ENCODE data around the gene LIN7B. TPM values are rescaled to one million over a fixed set of nuclear protein-coding genes. Genes with fewer than 3 reads are reported as not detected.

Gene LIN7B
- total and polyA plus RNA-seq, 4 experiments from 2014 or later = 4.4 to 18.6 (median 11.5) TPM

DNA sequence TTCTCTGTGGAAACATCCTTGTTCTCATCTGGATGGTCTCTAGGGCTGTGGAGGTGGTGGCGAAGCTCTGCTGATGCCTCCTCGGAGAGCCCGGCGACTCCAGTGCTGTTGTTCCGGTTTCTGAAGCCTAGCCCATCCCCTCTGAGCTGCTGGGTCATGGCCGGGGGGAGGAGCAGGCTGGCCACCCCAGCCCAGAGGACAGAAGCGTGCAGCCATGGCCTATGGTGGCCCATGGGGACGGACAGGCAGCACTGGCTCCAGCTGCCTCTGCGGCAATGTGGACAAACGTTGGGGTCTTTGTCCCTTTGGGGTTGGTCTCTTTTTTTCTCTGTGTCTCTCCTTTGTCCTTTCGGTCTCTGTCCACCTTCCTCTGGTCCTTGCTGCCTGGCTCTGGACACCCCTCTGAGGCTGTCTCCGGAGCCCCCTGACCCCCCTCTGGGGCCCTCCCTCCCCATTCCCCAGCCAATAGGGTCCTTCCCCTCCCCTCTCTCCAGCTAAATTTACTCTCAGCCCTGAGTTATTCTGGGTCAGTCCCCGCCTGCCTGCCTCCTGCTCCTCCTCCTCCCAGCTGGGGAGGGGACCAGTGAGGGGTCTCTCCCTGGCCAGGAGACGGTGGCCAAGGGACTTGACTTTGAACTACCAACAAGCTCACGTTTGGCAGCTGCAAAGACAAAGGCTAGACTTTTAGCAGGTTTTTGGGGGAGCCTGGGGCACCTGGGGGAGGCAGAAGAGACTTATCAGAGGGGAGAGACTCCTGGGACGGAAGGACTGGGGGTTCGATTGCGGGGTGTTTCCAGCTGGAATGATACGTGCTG is 41.0 kb downstream of the LIN7B start, which contains the start of gene HRC:
HRC (minus strand) TSS at position 392 of the 815 bp plus-strand sequence; CDS start at position 233, 159 bp downstream.
- CTCF ChIA-PET (ENCODE audit: partially characterized antibody) = interaction anchor here (1.7 kb wide), 1 partner anchor 9 kb away, joined by 5 read pairs; no protein-coding TSS in a partner anchor
- peaks cover 45 to 57% of the 10 kb centered on the region in 2 donors for H3K27me3 Mint-ChIP-seq
- H3K4me3 Mint-ChIP-seq = peak within 1 kb of the TSS in 3 of 8 donors; percentile 11 to 45 (median 24)
- H3K36me3 Mint-ChIP-seq = no peaks in the 10 kb centered on the region
- H3K9me3 Mint-ChIP-seq = peaks cover 0 to 2% (median 0%) of the 10 kb centered on the region in 8 donors
- Histone ChIP-seq H3K4me1 (ENCODE audit: insufficient read depth, low read length) (peaks cover 29% of the 10 kb centered on the region), H3K4me3 (ENCODE audit: low read length in 2 of 2) (no peak within 1 kb of the TSS), H3K36me3 (ENCODE audit: insufficient read depth, low read length) (no peaks in the 10 kb centered on the region), H3K27ac (ENCODE audit: low read depth, low read length) (no peak within 1 kb of the TSS), H3K9me3 (ENCODE audit: control insufficient read depth in 1 of 2, low read length in 2 of 2) (no peaks in the 10 kb centered on the region), H3K27me3 (ENCODE audit: insufficient read depth, low read length) (peaks cover 17% of the 10 kb centered on the region)
- H3K27ac Mint-ChIP-seq = peak within 1 kb of the TSS in 1 of 7 donors; percentile 41
- intact Hi-C loops (cut with micrococcal nuclease) = no loop called here
- peaks cover 9 to 49% (median 15%) of the 10 kb centered on the region in 4 donors for H3K4me1 Mint-ChIP-seq
- POLR2A ChIA-PET (ENCODE audit: partially characterized antibody) = no interaction called here
- no peak for DNase-seq

DNA sequence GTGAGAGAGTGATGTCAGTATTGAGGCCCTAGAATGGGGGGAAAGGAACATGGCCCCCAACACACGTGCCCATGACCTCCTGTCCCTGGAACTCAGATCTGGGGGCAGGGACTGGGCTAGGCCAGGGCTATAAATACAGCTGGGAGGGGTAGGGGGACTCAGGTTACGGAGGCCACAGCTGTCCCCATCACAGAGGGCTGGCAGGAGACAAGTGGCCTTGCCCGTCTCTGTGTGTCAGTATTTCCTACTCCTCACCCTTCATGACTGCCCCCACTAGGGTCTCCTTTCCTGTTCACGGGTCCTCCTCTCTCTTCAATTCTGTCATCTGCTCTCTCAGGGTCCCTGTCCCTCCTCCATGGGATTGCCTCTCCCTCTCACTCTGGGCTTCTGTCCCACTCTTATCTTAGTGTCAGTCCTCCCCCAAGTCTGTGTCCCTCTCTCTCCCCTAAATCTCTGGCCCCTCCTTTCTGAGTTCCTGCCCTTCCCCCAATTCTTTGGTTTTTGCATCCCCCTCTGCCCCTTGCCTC is 41.7 kb downstream of the LIN7B start:
- H3K9me3 ChIP-seq (ENCODE audit: control insufficient read depth in 1 of 2, low read length in 2 of 2) = no peaks in the 10 kb centered on the region
- H3K4me3 Mint-ChIP-seq = peak overlapping the region in 2 of 8 donors; percentile 5 to 24
- H3K27me3 ChIP-seq (ENCODE audit: insufficient read depth, low read length) = peaks cover 12% of the 10 kb centered on the region
- DNase-seq = no peak
- no peak overlapping the region for H3K27ac Mint-ChIP-seq
- H3K27ac ChIP-seq (ENCODE audit: low read depth, low read length) = no peak overlapping the region
- ChIA-PET POLR2A (ENCODE audit: partially characterized antibody) (no interaction called here), CTCF (ENCODE audit: partially characterized antibody) (interaction anchor here (1.7 kb wide), 1 partner anchor 9 kb away, joined by 5 read pairs; no protein-coding TSS in a partner anchor)
- no peaks in the 10 kb centered on the region for H3K36me3 Mint-ChIP-seq
- no peaks in the 10 kb centered on the region for H3K36me3 ChIP-seq (ENCODE audit: insufficient read depth, low read length)
- peaks cover 9 to 46% (median 14%) of the 10 kb centered on the region in 4 donors for H3K4me1 Mint-ChIP-seq
- peaks cover 50 to 63% of the 10 kb centered on the region in 2 donors for H3K27me3 Mint-ChIP-seq
- intact Hi-C loops (cut with micrococcal nuclease) = no loop called here
- no peak overlapping the region for H3K4me3 ChIP-seq (ENCODE audit: low read length in 2 of 2)
- H3K4me1 ChIP-seq (ENCODE audit: insufficient read depth, low read length) = peaks cover 23% of the 10 kb centered on the region
- peaks cover 0 to 2% (median 0%) of the 10 kb centered on the region in 8 donors for H3K9me3 Mint-ChIP-seq

DNA sequence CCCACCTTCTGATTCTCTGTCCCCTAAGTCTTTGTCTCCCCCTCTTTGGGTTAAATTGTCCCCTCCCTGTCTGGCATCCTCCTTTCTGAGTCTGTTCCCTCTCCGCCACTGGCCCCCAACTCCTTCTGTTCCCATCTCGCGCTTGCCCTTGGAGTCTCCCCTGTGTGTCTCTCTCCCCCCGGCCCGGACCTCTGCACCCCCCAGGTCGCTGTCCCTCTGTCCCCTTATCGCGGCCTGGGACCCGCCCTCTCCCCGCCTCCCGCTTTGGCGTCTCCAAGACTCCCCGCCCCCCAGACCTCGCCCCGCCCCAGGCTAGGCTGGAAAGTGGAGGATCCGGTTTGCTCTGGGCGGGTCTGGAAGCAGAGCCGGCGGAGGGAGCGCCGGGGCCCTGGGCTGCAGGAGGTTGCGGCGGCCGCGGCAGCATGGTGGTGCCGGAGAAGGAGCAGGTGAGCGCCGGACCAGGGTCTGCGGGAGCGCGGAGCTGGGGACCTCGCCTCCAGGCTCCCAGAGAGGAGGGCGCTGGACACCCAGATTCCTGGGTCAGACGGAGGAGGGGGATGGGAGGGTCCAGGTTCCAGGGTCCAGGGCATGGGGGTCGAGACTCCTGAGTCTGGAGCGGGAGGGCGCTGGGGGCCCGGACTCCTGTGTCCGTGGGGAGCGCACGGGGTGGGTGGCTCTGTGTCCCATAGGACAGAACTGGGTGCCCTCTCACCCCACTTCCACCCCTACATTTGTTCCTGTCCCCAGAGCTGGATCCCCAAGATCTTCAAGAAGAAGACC is 43.5 kb downstream of the LIN7B start, which contains the start of gene TRPM4:
TRPM4 (plus strand) TSS at position 348 of the 780 bp plus-strand sequence; CDS start at position 423, 75 bp downstream.
- Histone ChIP-seq H3K27me3 (ENCODE audit: insufficient read depth, low read length) (peaks cover 5% of the 10 kb centered on the region), H3K4me1 (ENCODE audit: insufficient read depth, low read length) (peaks cover 10% of the 10 kb centered on the region), H3K4me3 (ENCODE audit: low read length in 2 of 2) (no peak within 1 kb of the TSS), H3K36me3 (ENCODE audit: insufficient read depth, low read length) (no peaks in the 10 kb centered on the region), H3K9me3 (ENCODE audit: control insufficient read depth in 1 of 2, low read length in 2 of 2) (no peaks in the 10 kb centered on the region), H3K27ac (ENCODE audit: low read depth, low read length) (no peak within 1 kb of the TSS)
- H3K9me3 Mint-ChIP-seq = peaks cover 0 to 2% (median 0%) of the 10 kb centered on the region in 8 donors
- no peak for DNase-seq
- ChIA-PET POLR2A (ENCODE audit: partially characterized antibody) (no interaction called here), CTCF (ENCODE audit: partially characterized antibody) (no interaction called here)
- peak within 1 kb of the TSS in 7 of 8 donors; percentile 36 to 80 (median 53) for H3K4me3 Mint-ChIP-seq
- H3K4me1 Mint-ChIP-seq = peaks cover 4 to 31% (median 7%) of the 10 kb centered on the region in 4 donors
- intact Hi-C loops (cut with micrococcal nuclease) = no loop called here
- no peaks in the 10 kb centered on the region for H3K36me3 Mint-ChIP-seq
- peaks cover 47 to 59% of the 10 kb centered on the region in 2 donors for H3K27me3 Mint-ChIP-seq
- H3K27ac Mint-ChIP-seq = no peak within 1 kb of the TSS

DNA sequence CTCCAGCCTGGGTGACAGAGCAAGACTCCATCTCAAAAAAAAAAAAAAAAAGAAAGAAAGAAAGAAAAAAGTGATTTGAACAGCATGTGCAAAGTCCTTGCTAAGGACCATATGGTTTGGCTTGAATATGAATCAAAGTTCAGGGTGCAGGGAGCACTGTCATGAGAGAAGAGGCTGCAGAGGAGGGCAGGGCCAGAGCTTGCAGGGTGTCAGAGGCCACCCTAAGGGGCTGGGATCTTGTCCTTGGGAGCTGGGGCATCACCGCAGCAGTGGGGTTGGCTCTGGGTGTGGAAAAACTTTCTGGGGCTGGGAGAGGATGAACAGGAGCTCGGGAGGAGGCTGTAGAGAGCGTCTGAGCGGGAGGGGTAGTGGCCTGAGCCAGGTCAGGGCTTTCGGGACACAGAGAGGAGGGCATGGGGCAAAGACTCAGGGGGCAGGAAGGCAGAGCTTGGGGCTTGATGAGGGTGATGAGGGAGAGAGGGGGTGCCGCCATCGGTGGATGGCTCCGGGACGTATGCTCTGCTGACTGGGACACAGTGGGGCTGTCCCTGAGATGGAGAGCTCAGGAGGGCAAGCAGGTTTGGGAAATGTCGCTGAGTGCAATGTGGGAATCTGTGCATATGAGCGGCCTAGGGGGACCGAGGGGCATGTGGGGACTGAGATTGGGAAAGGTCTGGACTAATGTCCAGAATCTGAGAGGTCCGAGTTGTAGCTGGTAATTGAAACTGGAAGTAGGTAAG is 46.5 kb downstream of the LIN7B start:
- H3K4me1 ChIP-seq (ENCODE audit: insufficient read depth, low read length) = peaks cover 10% of the 10 kb centered on the region
- no peak overlapping the region for H3K27ac ChIP-seq (ENCODE audit: low read depth, low read length)
- Mint-ChIP-seq H3K36me3 (no peaks in the 10 kb centered on the region), H3K4me3 (no peak overlapping the region), H3K9me3 (no peaks in the 10 kb centered on the region), H3K4me1 (peaks cover 4 to 13% (median 7%) of the 10 kb centered on the region in 4 donors), H3K27me3 (peaks cover 29 to 36% of the 10 kb centered on the region in 2 donors), H3K27ac (no peak overlapping the region)
- ChIA-PET CTCF (ENCODE audit: partially characterized antibody) (interaction anchor here (1.4 kb wide), 1 partner anchor 38 kb away, joined by 3 read pairs; no protein-coding TSS in a partner anchor), POLR2A (ENCODE audit: partially characterized antibody) (no interaction called here)
- H3K4me3 ChIP-seq (ENCODE audit: low read length in 2 of 2) = no peak overlapping the region
- no peak for DNase-seq
- intact Hi-C loops (cut with micrococcal nuclease) = no loop called here
- no peaks in the 10 kb centered on the region for H3K9me3 ChIP-seq (ENCODE audit: control insufficient read depth in 1 of 2, low read length in 2 of 2)
- peaks cover 5% of the 10 kb centered on the region for H3K27me3 ChIP-seq (ENCODE audit: insufficient read depth, low read length)
- H3K36me3 ChIP-seq (ENCODE audit: insufficient read depth, low read length) = no peaks in the 10 kb centered on the region

DNA sequence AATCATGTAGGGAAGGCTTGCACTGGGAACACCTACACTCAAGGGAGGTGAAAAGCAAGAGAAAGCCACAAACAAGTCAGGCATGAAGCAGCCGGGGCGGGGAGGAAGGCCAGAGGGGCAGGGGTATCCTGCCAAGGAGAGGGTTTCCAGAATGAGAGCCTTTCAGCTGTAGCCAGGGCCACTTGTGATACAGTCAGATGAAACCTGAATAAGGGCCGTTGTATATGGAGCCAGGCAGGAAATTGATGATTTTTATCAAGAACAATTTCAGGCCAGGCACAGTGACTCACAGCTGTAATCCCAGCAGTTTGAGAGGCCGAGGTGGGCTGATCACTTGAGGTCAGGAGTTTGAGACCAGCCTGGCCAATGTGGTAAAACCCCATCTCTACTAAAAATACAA is 47.8 kb downstream of the LIN7B start:
- Mint-ChIP-seq H3K9me3 (no peaks in the 10 kb centered on the region), H3K36me3 (no peaks in the 10 kb centered on the region), H3K4me1 (peaks cover 4 to 8% (median 6%) of the 10 kb centered on the region in 4 donors), H3K4me3 (no peak overlapping the region), H3K27me3 (peaks cover 30 to 32% of the 10 kb centered on the region in 2 donors), H3K27ac (no peak overlapping the region)
- peaks cover 10% of the 10 kb centered on the region for H3K4me1 ChIP-seq (ENCODE audit: insufficient read depth, low read length)
- H3K27ac ChIP-seq (ENCODE audit: low read depth, low read length) = no peak overlapping the region
- no peaks in the 10 kb centered on the region for H3K9me3 ChIP-seq (ENCODE audit: control insufficient read depth in 1 of 2, low read length in 2 of 2)
- DNase-seq = no peak
- ChIA-PET CTCF (ENCODE audit: partially characterized antibody) (no interaction called here), POLR2A (ENCODE audit: partially characterized antibody) (no interaction called here)
- intact Hi-C loops (cut with micrococcal nuclease) = no loop called here
- H3K36me3 ChIP-seq (ENCODE audit: insufficient read depth, low read length) = no peaks in the 10 kb centered on the region
- peaks cover 5% of the 10 kb centered on the region for H3K27me3 ChIP-seq (ENCODE audit: insufficient read depth, low read length)
- no peak overlapping the region for H3K4me3 ChIP-seq (ENCODE audit: low read length in 2 of 2)

DNA sequence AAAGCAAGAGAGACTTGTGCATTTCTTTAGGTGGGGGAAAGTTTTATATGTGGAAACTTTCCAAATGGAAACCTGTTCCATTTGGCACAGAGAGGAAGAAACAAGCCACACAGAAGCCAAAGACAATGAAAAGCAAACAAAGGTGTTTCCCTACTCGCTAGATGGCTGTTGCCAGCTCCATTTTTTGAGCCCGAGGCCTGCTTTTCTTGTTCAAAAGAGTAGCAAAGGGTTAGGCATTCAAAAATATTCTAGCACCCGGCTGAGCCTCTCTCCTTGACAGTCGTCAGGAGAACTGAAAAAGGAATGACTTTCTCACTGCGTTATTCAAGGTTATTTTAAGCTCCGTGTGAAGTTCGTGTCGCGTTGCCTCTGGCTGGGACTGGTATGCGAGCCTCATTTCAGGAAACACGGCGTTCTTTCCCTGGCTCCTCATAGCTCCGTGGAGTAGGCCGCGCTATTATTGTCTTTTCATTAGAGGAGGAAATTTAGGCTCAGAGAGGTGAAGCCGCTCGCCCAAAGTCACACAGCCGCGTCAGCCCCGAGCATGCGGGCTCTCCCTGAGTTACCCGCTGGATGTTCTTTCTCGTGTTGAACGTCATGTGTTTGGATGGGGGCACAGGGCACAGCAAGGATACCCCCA is 51.1 kb downstream of the LIN7B start:
- Mint-ChIP-seq H3K4me3 (no peak overlapping the region), H3K9me3 (no peaks in the 10 kb centered on the region), H3K4me1 (no peaks in the 10 kb centered on the region), H3K27me3 (peaks cover 13 to 19% of the 10 kb centered on the region in 2 donors), H3K36me3 (no peaks in the 10 kb centered on the region), H3K27ac (no peak overlapping the region)
- intact Hi-C loops (cut with micrococcal nuclease) = no loop called here
- H3K9me3 ChIP-seq (ENCODE audit: control insufficient read depth in 1 of 2, low read length in 2 of 2) = no peaks in the 10 kb centered on the region
- no peak overlapping the region for H3K27ac ChIP-seq (ENCODE audit: low read depth, low read length)
- no peak for DNase-seq
- H3K4me3 ChIP-seq (ENCODE audit: low read length in 2 of 2) = no peak overlapping the region
- no peaks in the 10 kb centered on the region for H3K4me1 ChIP-seq (ENCODE audit: insufficient read depth, low read length)
- POLR2A ChIA-PET (ENCODE audit: partially characterized antibody) = interaction anchor here (0.5 kb wide), 1 partner anchor 310 kb away, joined by 4 read pairs; no protein-coding TSS in a partner anchor
- CTCF ChIA-PET (ENCODE audit: partially characterized antibody) = no interaction called here
- no peaks in the 10 kb centered on the region for H3K36me3 ChIP-seq (ENCODE audit: insufficient read depth, low read length)
- no peaks in the 10 kb centered on the region for H3K27me3 ChIP-seq (ENCODE audit: insufficient read depth, low read length)
